SW480 (cell line): ENCODE results near the gene ANKRD55.
"Not testable (repeated sequence)": the region's sequence is repeated elsewhere in the genome, so short reads cannot be mapped to it uniquely, and the experiment has no call there.

Experiments used
- DNase-seq: peaks from one replicate; pipeline ENCODE4 v3.0.0-alpha.2; 2016; ENCODE audit warnings: low spot score

The ANKRD55 gene

DNA sequence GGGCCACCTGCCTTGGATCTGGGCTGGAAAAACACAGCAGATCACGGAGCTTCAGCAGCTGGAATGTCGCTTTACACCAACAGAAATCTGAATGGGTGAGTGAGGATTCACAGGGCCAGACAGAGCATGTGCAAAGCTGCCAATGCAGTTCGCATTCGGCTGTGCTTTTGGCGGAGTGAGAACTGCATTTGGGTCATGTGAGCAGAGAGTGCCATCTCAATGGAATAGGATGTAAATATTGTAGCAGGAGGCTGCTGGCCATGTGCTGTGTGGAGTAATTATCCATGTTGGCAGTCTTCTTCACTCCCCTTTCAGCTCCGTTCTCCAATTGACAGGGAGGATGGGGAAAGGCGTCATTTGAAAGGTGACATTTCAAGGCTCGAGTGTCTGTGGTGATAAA lies at the start of gene ANKRD55:
TSS of gene ANKRD55 (minus strand) at position 101 of the 400 bp plus-strand sequence. CDS start 417 bp downstream, outside the sequence.
- no peak for DNase-seq

DNA sequence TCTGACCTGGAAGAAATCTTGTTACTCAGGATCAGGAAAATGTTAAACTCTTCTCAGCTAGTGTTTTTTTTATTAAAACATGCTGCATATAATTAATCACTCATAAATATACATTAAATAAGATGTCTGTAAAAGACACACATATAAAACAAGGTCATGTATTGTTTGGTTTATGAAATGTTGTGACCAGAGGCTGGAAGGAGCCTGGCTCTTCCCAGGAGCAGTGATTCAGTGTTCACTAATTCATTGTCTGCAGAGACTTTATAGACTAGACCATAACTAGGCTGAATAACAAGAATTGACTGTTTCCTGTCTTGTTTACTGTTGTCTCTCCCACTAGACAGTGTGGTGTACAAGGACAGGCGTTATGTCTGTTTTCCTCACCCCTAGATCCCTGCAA lies 49.1 kb upstream of the ANKRD55 start:
- DNase-seq: no peak

DNA sequence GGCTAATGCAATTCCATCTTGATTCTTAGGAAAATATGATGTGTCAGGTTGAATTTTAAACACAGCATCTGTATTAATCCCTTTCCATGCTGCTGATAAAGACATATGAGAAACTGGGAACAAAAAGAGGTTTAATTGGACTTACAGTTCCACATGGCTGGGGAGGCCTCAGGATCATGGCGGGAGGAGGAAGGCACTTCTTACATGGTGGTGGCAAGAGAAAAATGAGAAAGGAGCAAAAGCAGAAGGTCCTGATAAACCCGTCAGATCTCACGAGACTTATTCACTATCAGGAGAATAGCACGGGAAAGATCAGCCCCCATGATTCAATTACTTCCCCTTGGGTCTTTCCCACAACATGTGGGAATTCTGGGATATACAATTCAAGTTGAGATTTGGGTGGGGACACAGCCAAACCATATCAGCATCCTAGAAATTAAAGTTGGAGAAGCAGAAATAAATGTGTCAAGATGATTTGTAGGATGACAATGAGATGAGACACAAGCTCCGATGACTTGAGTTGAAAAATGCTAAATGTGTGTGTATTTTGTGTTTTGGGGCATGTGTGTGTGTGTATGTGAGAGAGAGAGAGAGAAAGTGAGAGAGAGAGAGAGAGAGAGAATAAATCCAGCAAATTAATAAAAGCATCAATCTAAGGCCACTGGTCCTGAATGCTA lies 48.5 kb upstream of the ANKRD55 start:
- no peak for DNase-seq

DNA sequence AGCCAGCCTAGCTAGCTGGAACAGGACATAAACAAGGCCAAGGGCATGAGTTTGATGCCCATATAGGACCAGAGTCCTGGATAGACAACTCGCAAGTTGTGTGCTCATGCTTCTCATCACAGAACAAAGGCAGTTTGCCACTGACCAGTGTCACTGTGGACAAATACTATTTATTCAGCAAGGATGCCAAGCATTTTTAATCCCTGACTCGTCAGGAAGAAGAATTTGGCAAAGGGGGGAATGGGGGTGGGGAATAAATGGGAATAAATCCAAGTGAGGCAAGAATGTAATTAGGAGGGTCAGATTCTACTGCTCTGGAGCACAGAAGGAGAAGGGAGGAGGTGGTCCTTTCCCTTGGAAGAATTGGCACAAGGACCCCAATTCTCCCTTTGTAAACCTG lies 46.8 kb upstream of the ANKRD55 start:
- DNase-seq: peak; percentile 58

DNA sequence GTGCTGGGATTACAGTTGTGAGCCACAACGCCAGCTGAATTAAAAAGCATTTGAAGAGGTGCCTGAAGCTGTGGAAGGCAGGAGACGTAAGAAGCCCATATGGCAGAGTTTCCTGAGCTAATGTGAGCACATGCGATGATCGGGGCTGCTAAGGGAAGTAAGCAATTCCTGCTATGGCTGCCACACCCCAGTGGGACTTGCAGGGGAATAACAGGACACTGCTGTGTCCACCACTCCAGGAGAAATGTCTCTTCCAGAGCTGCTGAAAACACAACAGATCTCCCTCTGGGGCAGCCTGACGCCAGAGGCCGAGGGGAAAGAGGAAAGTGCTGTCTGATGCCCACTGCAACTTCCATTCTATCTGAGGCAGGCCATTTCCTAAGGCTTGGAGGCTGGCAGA lies 46.2 kb upstream of the ANKRD55 start:
- DNase-seq: no peak

DNA sequence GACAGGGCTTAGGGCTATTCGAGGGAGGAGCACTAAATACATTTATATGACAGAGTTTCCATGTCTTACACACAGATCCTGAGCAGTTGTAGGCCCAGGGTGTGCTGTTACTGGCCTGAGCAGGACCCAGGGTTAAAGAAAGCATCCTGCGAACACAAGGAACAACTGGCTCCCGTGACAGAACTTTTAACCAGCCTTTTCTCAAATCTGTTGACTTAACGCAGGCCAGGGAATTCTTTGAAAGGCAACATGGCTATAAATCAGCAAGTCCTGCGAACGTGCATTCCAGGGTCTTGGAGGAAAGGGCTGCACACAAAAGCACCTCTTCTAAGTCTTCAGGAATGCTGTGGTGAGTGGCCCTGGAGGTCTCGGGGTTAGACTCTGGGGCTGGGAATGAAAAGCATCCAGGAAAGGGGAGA lies 45.2 kb upstream of the ANKRD55 start:
- DNase-seq: no peak

DNA sequence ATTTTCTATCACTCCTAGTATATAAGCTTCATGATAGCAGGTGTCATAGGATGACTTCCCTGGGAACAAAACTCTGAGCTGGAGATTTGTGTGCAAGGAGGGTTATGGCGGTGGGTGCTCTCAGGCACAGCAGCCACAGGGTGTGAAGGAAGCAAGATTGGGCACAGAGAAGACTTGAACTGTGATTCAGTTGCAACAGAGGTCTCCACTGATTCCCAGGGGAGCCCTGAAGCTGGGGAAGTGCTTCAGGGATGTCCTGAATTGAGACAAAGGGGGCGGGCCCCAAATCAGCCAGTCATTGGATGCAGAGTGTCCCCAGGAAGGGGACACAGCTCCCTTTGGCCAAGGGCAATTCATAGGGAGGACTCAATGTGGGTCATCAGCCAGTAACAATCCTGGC lies 44.4 kb upstream of the ANKRD55 start:
- no peak for DNase-seq

DNA sequence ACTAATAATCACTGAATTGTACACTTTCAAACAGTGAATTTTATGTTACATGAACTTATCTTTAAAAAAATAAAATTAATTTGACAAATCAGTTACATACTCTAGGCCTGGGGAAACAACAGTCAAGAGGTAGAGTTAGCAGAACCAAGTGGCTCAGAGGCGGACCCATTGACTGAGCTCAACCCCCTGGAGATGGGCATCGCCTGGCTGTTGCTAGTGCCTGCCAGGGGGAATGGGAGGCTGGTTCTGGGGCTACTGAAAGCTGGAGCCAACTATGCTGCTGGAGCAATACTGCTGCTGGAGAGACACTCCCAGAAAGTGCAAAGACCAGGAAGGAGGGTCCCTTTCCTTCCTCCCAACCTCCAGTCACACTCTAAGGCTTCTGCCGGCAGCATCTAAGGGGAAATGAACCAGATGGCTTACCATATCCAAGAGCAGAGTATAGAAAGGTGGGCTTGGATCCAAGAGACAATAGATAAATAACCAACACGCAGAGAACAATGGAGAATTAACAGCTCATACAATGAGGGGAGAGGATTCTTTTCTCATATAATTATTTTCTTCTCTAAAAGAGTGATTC lies 40.3 kb upstream of the ANKRD55 start:
- DNase-seq: no peak

DNA sequence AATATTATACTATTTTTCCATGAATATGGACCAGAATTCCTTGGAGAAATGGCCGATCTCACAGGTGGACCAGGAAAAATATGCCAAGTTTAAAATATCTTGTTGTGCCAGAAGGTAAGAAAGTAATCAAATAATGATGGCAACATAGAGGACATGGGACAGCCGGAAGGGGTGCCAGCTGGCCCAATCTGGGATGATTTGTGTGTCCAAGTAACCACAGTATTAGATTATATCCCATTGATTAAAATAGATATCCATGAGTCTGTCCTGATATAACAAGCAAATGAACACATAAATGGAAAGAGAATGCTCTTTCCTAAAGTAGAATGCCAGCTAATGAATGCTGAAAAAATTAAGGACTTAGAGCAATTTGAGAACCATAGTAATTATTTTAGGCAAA lies 39.6 kb upstream of the ANKRD55 start:
- no peak for DNase-seq

DNA sequence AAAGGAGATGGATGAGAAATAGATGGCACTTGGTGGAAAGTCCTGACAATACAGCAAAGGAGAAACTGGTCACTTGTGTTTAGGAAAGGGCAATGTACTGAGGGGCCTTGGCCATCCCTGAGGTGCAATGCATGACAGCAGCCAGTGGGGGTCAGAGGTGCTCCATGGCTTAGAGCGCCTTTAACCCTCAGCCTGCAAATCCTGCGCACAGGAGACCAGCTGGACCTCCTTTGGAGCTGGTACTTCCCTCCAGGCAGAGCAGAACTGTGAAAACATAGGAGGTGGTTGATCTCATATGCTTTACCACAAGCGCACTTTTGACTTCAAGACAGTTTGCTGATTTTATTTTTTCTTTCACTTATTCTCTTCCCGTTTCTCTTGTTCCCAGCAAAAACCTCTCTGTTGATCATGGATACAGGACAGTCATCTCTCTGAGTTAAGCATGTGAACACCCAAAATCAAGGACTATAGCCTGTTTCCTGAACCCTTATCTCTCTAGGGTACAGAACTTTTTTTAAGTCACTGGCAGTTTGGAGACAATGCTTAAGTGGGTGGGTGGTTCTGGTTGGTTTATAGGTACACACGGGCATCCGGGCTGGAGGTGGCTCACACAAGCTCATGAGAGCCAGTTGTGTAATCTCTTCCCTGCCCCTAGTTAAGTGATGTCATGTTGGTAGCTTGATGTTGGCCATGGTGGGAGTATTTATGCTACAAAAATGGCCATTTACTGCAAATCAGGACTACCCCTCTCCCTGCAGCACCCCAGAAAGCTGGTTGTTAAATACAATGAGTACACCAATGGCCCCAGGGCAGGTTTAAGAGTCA lies 37.6 kb upstream of the ANKRD55 start:
- DNase-seq: peak; percentile 75

DNA sequence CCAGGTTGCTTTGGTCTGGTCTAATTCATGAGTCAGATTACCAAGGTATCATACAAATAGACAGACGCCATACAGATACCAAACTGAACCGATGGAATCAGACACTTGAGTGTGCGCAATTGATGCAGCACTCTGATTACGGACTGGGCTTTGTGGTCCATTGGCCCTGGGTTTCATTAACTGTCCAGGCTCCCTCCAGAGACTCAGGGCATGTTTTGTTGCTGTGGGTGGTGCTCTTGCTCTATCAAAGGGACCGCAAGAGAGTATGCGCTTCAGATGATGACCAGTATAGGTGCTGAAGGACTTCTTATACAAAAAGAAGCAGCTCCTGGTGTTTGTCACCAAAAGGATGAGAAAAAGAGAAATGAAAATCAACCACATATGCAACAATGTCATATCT lies 36.9 kb upstream of the ANKRD55 start:
- DNase-seq: no peak

DNA sequence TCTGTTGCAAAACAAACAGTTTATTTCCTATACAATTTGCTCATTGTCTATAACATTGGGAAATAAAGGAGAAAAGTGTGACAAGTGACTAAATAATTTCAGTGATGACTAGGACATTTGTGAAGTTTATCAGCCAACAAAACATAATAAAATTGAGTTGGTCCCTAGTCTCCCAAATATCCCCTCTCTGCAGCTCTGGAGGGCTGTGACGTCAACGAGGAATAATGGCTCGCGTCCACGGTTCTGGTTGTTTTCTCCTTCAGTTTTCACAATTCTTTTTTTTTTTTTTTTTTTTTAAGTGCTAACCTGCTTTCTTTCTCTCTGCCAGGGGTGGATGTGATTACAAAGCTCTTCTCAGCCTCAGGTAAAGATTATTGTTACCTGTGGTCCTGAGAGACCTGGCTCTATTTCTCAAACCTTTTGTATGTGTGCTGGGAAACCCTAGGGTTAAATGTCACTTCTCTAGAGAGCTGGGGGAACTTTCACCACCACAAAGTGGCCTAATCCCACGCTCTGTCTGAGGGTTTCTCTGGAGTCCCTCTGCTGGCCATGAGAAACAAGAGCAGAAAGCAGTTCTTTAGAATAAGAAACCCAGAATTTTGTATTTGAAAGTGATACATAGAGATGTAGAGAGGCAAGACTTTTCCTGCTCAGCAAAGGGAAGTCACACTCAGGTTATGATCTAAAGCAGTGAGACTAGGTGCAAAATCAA lies 36.2 kb upstream of the ANKRD55 start:
- DNase-seq: no peak

DNA sequence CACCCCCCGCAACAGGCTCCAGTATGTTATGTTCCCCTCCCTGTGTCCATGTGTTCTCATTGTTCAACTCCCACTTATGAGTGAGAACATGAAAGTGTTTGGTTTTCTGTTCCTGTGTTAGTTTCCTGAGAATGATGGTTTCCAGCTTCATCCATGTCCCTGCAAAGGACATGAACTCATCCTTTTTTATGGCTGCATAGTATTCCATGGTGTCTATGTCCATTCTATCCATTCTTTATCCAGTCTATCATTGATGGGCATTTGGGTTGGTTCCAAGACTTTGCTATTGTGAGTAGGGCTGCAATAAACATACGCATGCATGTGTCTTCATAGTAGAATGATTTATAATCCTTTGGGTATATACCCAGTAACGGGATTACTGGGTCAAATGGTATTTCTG lies 35.6 kb upstream of the ANKRD55 start:
- not testable (repeated sequence) for DNase-seq

DNA sequence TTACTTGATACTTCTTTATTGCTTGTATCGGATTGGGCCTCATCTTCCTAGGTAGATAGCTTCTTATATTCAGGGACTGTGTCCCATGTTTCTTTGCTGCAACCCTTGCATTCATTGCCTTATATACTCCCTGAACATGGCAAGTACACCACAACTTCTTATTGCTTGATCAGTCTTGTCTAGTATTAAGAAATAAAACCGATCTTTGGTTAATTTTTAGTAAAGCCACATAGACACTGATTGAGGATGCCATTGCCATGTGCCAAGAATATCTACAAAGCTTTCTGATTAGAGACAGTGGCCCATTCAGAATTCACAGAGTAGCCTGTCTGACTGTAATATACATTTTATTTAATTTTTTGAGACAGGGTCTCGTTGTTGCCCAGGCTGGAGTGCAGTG lies 34.7 kb upstream of the ANKRD55 start:
- no peak for DNase-seq

DNA sequence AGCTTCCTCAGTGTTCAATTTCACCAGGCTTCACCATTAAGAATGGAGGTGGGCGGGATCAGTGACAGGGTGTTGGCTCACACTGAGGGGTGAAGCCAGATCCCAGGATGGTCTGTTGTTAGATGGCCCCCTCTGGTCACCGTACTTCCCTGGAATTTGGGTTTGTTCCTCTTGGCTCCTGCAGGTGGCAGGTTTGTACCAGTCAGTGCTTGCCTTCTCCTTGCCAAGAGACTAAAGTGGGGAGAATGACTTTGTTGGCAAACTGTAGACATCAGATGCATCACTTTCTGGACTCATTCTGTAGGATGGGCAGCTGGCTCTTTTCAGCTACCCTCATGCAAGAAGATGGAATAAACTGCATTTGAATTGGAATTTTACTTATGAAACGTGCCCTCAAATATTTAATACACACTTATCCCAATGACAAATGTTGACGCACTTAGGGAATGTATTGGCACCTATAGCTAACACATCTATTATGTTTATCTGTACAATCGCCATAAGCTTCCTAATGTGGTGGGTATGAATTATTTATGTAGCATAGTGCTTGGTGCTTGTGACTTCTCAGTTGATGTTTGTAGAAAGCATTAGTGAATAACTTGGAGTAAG lies 31.4 kb upstream of the ANKRD55 start:
- peak; percentile 69 for DNase-seq

DNA sequence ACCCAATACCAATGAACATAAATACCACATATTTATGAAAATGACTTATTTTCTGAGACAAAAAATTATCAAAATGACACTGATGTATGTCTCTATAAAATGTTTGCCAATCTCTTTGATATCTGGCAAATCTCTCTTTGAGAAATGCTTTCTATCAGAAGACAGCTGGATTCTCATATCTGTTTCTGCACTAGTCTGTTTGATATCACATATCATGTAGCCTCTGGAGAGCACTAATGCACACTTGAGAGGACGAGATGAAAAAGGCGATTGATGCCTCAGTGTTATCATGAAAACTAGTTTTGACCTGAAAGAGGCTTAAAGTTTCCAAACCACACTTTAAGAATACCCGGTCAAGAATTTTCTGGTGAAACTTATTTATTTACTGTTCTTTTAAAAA lies 29.1 kb upstream of the ANKRD55 start:
- DNase-seq: no peak

DNA sequence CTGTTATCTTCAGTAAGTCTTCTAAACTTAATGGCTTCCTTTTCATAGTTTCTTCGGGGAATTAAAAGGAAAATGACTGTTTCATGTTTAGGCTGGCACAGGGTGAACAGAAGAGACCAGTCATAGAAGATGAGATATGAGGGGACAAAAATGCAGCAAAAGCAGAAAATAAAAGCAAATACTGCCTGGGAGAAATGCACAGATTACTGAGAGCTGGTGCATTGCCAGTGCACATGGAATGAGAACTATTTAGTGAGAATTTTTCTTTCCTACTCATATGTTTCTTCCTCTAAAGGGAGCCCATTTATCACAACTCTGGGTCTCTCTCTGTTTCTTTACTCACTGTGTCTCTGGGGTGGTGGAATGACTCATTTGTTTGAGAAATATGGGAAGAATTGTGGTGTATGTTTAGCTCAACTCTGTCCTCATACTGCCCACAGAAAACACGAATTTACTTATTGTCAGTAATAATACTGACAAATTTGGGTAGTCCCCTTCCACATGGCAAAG lies 25.9 kb upstream of the ANKRD55 start:
- DNase-seq: no peak

DNA sequence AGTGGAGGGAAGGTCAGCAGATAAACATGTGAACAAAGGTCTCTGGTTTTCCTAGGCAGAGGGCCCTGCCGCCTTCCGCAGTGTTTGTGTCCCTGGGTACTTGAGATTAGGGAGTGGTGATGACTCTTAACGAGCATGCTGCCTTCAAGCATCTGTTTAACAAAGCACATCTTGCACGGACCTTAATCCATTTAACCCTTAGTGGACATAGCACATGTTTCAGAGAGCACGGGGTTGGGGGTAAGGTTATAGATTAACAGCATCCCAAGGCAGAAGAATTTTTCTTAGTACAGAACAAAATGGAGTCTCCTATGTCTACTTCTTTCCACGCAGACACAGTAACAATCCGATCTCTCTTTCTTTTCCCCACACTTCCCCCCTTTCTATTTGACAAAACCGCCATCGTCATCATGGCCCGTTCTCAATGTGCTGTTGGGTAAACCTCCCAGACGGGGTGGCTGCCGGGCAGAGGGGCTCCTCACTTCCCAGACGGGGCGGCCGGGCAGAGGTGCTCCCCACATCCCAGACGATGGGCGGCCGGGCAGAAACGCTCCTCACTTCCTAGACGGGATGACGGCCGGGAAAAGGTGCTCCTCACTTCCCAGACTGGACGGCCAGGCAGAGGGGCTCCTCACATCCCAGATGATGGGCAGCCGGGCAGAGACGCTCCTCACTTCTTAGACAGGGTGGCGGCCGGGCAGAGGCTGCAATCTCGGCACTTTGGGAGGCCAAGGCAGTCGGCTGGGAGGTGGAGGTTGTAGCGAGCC lies 24.8 kb upstream of the ANKRD55 start:
- DNase-seq: not testable (repeated sequence)

DNA sequence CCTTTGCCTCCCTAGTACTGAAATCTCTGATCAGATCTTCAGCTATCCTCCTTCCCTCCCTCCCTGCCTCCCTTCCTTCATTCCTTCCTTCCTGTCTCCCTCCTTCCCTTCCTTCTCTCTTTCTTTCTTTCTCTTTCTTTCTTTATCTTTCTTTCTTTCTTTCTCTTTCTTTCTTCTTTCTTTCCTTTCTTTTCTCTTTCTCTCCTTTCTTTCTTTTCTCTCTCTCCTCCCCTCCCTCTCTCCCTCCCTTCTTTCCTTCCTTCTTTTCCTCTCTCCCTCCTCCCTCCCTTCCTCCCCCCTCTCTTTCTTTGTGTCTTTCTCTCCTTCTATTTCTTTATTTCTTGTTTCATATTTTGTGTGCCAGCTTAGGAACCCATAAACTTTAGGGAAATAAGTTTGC lies 23.9 kb upstream of the ANKRD55 start:
- no peak for DNase-seq

DNA sequence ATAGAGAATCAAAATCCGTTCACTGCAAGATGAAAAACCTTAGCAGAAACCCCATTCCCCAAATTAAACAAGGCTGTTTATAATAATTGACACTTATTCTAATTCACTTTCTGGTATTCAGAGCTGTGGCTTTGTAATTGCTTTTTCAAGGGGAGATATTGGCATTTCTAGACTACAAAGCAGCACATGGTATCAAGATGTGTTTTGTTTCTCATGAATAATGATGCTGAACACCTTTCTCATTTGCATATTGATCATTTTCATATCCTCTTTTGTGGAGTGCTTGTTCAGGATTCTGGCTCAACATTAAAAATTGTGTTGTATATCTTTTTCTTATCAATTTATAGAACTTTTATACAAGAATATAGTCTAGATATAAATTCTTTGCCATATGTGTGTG lies 22.4 kb upstream of the ANKRD55 start:
- DNase-seq: no peak

DNA sequence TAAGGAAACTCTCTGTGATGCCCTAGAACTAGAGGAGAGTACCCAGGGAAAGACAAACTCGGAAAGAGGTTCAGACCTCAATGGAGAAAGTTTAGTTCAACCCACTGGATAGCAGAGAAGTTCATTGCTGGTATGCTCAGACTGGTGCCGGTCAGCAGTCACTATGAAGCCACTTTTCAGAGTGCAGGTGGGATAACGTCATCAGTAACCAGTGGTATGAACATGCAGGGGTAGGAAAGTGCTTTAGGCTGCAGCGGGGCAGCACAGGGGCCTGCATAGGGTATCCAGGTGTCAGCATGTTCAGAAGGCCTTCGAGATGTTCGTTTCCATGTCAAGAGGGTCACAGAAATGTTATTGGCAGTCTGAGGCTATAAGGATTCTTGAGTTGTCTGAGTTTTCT lies 20.8 kb upstream of the ANKRD55 start:
- DNase-seq: no peak
